Measurements from ENCODE around the gene C4A.
"Not testable (repeated sequence)": the region's sequence is repeated elsewhere in the genome, so short reads cannot be mapped to it uniquely, and the experiment has no call there.

The C4A gene

DNA sequence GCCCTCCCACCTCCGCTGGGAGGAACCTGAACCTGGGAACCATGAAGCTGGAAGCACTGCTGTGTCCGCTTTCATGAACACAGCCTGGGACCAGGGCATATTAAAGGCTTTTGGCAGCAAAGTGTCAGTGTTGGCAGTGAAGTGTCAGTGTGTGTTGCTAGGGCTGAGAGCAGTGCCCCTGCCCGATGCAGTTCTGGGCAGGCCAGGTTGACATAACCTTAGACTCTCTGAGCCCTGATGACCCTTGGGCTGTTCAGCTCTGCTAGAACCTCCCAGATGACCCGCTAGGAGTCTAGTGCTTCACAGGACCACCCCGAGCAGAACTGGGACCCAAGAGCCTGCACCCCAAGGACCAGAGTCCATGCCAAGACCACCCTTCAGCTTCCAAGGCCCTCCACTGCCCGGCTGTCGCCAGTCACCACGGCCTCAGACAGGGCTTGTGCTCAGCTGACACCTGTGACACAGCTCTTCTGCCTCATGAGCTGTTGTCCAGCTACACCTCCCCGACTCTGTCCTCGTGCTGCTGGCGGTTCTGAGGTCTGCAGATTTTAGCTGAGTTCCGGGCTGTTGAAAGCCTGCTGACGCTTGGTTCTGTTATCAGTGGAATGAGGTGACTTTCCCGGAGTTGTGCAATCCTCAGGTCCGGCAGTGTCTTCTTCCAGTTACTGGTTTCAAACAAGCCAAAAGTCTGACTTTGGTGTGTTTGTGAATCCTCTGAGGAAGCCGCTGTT lies 53.6 kb downstream of the C4A start:
- not testable (repeated sequence) for DNase-seq (ENCODE audit: low read depth)

DNA sequence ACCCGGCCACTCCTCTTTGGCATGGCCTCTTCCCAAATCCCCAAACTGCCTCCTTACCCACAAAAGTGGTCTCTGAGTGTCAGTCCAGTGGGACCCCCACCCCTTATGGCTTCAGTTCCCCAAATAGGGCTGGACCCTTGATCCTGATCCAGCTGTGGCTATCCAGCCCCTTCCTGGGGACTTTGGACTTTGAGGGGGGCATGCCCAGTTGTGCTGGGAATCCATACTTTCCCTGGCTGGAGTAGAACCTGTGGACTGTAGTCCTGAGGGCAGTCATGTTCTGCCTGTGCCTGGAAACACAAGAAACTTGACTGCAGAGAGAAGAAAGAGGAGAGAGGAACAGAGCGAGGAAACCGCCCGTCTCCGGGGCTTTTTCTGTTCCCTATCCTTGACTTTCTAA lies 55.3 kb downstream of the C4A start:
- DNase-seq (ENCODE audit: low read depth) = not testable (repeated sequence)

DNA sequence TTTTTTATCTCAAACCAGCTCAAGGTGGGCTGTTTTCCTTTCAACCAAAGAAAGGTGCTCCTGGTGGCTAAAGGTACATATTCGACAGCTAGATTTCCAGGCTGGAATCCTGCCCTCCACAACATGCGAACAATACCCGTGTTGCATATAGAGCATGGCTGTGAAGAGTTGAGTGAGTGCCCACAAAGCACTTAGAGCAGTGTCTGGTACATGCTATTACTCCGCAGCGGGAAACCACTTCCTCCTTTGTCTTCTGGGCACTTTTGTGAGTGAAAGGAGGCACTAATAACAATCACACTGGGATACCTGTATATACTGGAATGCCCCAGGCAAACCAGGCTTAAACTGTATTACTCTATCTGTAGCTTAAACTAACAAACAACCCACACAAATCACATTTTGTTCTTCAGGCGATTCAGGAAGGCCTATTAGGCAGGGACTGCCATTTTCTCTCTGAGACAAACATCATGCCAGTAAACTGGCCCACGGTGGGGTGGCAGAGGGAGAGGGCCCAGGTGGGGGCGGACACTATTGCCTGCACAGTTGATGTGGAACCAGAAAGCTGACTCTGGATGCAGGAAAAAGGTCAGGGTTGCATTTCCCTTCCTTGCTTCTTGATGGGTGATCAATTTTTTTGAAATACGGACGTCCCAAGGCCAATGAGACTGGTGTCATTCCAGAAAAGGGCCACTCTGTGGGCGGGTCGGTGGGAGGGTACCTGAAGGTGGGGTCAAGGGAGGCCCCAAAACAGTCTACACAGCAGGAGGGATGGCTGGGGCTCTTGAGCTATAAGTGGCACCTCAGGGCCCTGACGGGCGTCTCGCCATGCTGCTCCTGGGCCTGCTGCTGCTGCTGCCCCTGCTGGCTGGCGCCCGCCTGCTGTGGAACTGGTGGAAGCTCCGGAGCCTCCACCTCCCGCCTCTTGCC lies 56.0 kb downstream of the C4A start, which contains the start of gene CYP21A2:
Gene CYP21A2, plus strand, starts transcription at position 818 of the 927 bp plus-strand sequence. Its CDS starts 8 bp downstream, at position 826.
- DNase-seq (ENCODE audit: low read depth) = not testable (repeated sequence)

DNA sequence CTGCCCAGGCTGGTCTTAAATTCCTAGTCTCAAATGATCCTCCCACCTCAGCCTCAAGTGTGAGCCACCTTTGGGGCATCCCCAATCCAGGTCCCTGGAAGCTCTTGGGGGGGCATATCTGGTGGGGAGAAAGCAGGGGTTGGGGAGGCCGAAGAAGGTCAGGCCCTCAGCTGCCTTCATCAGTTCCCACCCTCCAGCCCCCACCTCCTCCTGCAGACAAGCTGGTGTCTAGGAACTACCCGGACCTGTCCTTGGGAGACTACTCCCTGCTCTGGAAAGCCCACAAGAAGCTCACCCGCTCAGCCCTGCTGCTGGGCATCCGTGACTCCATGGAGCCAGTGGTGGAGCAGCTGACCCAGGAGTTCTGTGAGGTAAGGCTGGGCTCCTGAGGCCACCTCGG lies 57.0 kb downstream of the C4A start:
- DNase-seq (ENCODE audit: low read depth) = not testable (repeated sequence)

DNA sequence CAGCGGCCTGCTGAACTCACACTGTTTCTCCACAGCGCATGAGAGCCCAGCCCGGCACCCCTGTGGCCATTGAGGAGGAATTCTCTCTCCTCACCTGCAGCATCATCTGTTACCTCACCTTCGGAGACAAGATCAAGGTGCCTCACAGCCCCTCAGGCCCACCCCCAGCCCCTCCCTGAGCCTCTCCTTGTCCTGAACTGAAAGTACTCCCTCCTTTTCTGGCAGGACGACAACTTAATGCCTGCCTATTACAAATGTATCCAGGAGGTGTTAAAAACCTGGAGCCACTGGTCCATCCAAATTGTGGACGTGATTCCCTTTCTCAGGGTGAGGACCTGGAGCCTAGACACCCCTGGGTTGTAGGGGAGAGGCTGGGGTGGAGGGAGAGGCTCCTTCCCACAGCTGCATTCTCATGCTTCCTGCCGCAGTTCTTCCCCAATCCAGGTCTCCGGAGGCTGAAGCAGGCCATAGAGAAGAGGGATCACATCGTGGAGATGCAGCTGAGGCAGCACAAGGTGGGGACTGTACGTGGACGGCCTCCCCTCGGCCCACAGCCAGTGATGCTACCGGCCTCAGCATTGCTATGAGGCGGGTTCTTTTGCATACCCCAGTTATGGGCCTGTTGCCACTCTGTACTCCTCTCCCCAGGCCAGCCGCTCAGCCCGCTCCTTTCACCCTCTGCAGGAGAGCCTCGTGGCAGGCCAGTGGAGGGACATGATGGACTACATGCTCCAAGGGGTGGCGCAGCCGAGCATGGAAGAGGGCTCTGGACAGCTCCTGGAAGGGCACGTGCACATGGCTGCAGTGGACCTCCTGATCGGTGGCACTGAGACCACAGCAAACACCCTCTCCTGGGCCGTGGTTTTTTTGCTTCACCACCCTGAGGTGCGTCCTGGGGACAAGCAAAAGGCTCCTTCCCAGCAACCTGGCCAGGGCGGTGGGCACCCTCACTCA lies 57.7 kb downstream of the C4A start:
- not testable (repeated sequence) for DNase-seq (ENCODE audit: low read depth)

DNA sequence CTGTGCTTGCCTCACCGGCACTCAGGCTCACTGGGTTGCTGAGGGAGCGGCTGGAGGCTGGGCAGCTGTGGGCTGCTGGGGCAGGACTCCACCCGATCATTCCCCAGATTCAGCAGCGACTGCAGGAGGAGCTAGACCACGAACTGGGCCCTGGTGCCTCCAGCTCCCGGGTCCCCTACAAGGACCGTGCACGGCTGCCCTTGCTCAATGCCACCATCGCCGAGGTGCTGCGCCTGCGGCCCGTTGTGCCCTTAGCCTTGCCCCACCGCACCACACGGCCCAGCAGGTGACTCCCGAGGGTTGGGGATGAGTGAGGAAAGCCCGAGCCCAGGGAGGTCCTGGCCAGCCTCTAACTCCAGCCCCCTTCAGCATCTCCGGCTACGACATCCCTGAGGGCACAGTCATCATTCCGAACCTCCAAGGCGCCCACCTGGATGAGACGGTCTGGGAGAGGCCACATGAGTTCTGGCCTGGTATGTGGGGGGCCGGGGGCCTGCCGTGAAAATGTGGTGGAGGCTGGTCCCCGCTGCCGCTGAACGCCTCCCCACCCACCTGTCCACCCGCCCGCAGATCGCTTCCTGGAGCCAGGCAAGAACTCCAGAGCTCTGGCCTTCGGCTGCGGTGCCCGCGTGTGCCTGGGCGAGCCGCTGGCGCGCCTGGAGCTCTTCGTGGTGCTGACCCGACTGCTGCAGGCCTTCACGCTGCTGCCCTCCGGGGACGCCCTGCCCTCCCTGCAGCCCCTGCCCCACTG lies 58.6 kb downstream of the C4A start:
- not testable (repeated sequence) for DNase-seq (ENCODE audit: low read depth)

DNA sequence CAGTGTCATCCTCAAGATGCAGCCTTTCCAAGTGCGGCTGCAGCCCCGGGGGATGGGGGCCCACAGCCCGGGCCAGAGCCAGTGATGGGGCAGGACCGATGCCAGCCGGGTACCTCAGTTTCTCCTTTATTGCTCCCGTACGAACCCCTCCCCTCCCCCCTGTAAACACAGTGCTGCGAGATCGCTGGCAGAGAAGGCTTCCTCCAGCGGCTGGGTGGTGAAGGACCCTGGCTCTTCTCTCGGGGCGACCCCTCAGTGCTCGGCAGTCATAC lies 59.1 kb downstream of the C4A start:
- DNase-seq (ENCODE audit: low read depth) = not testable (repeated sequence)

DNA sequence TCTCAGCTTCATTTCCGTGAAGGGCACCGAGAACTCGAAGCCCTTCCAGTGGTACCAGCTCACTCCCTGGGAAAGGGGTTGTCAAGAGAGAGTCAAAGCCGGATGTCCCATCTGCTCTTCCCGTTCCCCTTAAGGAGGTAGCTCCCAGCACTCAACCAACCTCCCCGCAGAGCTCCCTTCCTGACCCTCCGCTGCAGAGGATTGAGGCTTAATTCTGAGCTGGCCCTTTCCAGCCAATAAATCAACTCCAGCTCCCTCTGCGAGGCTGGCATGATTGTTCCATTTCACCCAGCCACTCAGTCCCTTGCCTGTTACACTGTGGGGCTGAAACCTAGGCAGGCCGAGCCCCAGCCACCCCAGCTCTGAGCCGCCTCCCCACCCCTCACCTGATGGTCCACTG lies 59.5 kb downstream of the C4A start:
- DNase-seq (ENCODE audit: low read depth) = not testable (repeated sequence)

DNA sequence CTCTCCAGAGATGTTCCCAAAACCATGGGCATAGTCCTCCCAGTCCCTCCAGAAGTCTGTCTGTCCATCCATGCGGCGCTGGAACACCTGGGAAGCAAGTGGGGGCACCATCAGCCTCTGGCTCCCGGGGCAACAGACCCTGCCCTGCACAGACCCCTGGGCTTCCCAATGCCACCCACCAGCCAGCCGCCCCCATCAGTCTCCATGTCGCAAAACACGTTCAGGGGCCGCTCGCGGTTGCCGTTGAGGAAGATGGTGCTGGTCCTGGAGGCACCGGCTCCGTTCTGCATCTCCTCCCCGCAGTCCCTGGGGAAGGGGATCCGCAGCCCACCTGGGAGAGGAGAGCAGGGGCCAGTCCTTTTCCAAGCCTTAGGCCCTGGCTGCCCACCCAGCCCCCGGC lies 60.4 kb downstream of the C4A start:
- not testable (repeated sequence) for DNase-seq (ENCODE audit: low read depth)

DNA sequence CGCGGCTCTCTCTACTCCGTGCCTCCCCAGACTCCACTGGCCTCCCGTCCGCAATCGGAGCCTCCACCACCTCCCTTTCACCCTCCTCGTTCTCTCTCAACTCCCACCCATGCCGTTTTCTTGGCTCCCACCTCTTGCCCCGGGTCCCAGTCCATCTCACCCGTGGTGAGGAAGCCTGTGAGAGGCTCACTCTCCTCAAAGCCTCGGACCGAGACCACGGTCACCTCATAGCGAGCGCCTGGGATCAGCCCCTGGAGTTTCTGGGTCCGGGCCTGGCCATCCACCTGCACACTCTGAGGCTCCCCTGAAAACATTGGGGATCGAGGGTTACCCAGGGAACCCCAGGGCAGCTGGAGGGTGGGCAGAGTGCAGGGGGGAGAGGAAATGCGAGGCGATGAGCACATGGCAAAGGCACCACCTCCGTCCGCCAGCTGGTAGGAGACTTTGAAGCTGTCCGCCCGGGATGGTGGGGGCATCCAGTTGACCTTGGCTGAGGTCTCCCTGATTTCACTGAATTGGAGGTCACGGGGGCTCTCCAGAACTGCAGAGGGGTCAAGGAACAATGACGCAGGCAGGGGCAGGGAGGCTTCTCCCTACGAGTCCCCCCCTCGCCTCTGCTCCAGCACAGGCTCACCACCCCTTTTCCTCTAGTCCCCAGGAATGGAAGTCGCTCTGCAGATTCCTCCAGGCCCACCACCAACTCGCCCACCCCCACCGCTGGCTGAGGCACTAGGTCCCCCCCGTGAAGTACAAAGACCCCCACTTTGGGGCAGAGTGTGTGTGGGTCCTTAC lies 61.9 kb downstream of the C4A start:
- DNase-seq (ENCODE audit: low read depth) = not testable (repeated sequence)

DNA sequence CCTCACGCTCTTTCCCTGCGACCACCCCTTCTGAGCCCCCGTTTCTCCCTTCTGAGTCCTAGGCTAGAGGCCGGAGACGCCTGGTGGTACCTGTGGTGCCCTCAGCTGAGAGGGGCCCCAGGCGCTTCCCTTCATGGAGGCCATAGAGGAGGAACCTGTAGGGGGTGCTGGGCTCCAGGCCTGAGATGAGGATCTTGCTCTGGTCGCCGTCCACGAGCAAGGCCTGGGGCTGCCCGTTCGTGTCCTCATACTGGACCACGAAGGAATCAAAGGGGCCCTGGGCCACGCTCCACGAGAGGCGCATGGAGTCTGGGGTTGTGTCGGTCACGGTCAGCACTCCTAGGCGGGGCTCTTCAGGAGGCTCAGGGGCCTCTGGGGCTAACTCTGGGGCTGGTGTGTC lies 63.1 kb downstream of the C4A start:
- DNase-seq (ENCODE audit: low read depth) = not testable (repeated sequence)

DNA sequence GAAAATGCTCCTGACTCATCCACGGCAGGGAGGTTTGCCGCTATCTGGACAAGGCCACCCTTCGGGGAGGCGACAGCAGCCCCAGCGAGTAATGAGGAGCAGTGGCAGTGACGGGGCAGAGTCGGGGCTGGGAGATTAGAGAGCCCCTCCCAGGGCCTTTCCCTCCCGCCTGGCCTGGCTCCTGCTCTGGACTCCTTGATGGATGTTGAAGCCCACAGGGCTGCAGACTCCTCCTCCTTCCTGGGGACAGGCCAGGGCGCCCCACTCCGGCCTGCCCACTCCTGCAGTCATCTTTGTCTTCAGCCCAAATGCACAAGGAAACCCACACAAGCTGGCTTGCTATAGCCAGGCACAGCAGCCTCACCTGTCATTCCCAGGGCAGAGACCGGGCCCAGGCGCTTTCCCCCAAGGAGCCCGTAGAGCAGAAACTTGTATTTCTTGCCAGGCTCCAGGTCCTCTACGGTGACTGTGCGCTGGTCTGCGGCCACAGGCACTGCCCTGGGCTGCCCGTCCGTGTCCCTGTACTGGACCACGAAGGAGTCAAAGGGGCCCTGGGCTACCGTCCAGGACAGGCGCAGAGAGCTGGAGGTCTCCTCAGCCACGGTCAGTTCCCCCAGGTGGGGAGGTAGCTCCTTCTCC lies 64.1 kb downstream of the C4A start:
- DNase-seq (ENCODE audit: low read depth) = no peak

DNA sequence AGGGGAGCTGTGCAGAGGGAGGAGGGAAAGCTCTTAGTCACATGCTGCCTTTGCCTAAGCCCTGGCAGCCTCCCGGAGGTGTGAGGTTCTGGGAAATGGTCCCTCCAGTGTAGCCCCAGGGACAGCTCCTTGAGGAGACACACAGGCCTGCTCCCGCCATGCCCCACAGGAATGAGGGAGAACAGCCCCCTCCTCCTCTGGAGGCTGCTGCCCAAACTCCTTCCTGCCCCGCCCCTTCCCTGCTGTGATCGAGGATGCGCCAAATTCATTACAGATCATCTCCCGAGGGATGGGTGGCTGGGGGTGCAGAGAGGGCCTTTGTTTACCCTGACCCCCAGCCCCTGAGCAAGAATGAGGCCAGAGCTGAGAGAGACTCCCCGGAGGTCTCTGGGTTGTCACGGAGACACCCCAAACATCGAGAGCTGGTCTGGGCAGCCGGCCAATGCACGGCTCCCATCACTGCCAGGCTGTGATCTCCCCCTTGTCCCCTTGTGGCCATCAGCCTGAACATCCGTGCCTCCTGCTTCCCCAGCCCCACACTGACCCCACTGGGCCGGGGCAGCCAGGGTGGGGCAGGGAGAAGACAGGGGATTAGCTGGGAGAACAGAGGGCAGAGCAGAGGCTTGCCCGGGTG lies 64.7 kb downstream of the C4A start:
- DNase-seq (ENCODE audit: low read depth) = no peak

DNA sequence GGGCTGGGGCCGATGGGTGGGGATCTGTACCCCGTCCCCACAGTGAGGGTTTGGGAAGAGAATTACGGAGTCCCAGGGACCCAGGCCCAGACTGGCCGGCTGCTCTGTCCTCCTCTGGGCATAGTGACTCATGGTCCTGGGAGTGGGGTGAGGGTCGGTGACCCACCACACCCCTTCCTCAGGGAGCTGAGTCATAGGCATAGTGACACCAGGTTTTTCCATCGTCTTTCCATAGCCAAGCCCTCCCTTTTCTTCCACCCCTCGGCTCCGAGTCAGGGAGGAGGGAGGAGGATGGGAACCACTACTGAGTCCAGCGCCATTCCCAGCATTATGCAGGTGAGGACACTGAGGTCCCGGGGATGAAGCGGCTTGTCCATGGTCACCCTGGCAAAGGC lies 65.2 kb downstream of the C4A start:
- no peak for DNase-seq (ENCODE audit: low read depth)

DNA sequence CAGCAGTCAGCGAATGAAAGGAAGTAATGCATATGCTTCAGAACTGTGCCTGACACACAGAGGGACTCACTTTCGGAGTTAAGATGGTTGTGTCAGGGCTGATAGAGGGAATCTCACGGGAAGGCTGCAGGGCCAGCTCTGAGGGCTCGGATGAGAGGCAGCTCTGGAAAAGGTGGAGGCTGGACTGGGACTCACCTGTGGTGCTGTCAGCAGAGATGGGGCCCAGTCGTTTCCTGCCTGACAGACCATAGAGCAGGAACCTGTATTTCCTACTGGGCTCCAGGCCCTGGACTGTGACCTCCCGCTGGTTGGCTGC lies 65.6 kb downstream of the C4A start:
- no peak for DNase-seq (ENCODE audit: low read depth)

DNA sequence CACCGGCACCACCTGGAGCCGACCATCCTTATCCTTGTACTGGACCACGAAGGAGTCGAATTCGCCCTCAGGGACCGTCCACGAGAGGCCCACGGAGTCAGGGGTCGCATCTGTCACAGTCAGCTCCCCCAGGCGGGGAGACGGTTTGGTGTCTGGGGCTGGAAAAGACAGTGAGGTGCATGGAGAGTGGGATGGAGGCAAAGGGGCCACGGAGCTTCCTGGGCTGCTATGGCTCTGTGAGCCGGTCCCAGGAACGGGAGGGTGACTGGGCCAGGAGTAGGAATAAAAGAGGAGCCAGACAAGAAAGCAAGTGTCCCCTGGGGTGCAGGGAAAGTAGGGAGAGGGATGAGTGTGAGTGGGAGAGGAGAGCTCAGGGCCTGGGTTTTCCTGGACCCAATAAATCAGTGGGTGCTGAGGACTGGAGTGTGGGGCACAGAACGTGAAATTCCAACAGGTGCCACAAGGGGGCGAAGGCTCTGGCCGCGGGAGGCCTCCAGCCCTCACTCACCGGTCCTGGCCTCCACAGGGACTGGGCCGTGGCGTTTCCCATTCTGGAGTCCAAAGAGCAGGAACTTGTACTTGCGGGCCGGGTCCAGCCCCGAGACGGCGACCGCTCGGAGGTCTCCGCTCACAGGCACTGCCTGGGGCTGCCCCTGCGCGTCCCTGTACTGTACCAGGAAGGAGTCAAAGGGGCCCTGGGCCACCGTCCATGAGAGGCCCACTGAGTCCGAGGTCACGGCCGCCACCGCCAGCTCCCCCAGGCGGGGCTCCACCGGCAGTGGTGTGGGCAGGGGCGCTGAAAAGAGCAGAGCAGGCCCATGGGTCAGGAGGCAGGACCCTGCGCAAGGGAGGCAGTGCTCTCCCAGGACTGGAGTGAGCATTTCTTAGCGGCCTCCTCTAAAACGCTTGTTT lies 66.3 kb downstream of the C4A start:
- peak; percentile 42 for DNase-seq (ENCODE audit: low read depth)

DNA sequence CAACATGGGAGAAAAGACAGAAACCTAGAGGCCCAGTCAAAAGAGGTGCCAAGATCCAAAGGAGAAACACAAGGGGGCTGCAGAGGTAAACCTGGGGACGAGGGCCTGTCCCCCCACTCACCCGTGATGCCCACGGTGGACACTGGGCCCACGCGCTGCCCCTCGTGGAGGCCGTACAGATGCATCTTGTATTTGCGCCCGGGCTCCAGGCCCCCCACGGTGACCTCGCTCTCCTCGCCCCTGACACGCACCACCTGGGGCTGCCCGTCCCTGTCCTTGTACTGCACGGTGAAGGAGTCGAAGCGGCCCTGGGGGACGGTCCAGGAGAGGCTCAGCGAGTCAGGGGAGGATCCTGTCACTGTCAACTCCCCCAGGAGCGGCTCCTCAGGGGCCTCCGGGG lies 67.3 kb downstream of the C4A start:
- DNase-seq (ENCODE audit: low read depth) = not testable (repeated sequence)

DNA sequence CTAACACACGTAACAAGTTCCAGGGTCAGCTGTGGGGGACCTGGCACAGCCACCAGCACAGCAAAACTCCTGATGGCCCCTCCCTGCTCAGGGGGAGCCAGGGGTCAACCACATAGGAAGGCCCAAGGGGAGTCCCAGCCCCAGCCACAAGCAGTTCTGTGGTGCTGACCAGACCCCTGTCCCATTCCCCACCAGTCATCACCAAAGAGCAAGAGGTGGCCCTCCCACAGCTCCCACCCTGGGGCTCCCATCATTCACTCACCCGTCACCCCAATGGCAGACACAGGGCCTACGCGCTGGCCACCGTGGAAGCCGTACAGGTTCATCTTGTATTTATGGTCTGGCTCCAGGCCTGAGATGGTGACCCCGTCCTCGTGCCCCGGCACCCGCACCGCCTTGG lies 67.9 kb downstream of the C4A start:
- DNase-seq (ENCODE audit: low read depth) = not testable (repeated sequence)

DNA sequence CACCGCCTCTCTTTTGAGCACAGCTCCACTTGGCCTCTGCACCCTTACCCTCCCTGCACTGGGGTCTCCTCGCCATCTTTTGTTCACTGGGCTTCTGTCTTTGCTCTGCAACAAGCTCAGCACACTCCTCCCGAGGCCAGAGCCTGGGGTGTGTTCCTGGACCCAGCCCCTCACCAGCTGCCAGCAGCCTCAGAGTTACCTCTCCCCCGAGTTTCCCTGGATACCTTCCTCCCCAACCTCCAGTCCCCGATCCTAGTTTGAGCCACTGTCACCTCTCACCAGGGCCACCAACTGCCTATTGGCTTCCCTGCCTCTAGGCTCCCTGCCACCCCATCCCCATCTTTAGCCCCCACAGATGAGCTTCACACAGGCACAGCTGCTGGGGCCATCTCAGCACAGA lies 68.7 kb downstream of the C4A start:
- DNase-seq (ENCODE audit: low read depth) = no peak

All from stimulated activated CD8-positive, alpha-beta memory T cell treated with anti-CD3 and anti-CD28 coated beads, Interleukin-4, amount 100 ng/mL, for 24 hours (primary cell).